ENCODE data around the gene PCGF2. TPM values are rescaled to one million over a fixed set of nuclear protein-coding genes. Genes with fewer than 3 reads are reported as not detected.
A peak's percentile ranks its signal among the peaks of the same experiment; 100 is the strongest.

Gene PCGF2
- total RNA-seq, 2 experiments from 2014 or later: 1.6 to 1.7 TPM

- CTCF ChIA-PET: interaction anchor here (0.7 to 4.3 kb wide), 5 partner anchors 10 to 47 kb away, joined by 3 to 20 read pairs (median 3); no protein-coding TSS in a partner anchor
- intact Hi-C loops (cut with DNase I, micrococcal nuclease): no loop called here
- H3K9me3 Mint-ChIP-seq (ENCODE audit: low read depth): no peaks in the 10 kb centered on the region
- POLR2A ChIA-PET: no interaction called here
- peaks cover 70% of the 10 kb centered on the region for H3K36me3 Mint-ChIP-seq (ENCODE audit: low read depth)
- H3K4me3 Mint-ChIP-seq: no peak overlapping the region
- no peaks in the 10 kb centered on the region for H3K27me3 Mint-ChIP-seq
- ATAC-seq (no peak), DNase-seq (no peak)
- H3K4me1 Mint-ChIP-seq: peaks cover 60% of the 10 kb centered on the region
- H3K27ac Mint-ChIP-seq: no peak overlapping the region
These were observed 31.6 kb downstream of the PCGF2 start for GRCh38 chr17:38716368-38717005.

- intact Hi-C loops (cut with DNase I, micrococcal nuclease): no loop called here
- Mint-ChIP-seq H3K4me1 (peaks cover 63% of the 10 kb centered on the region), H3K27me3 (no peaks in the 10 kb centered on the region), H3K9me3 (ENCODE audit: low read depth) (no peaks in the 10 kb centered on the region), H3K36me3 (ENCODE audit: low read depth) (peaks cover 70% of the 10 kb centered on the region), H3K27ac (peak overlapping the region; percentile 88), H3K4me3 (peak overlapping the region; percentile 36)
- peak; percentile 27 for ATAC-seq
- POLR2A ChIA-PET: interaction anchor here (0.8 kb wide), 1 partner anchor 9 kb away, joined by 4 read pairs; no protein-coding TSS in a partner anchor
- DNase-seq: no peak
- CTCF ChIA-PET: interaction anchor here (0.6 to 4.3 kb wide), 7 partner anchors 14 to 1013 kb away, joined by 3 to 20 read pairs (median 3); partner anchors contain the start of gene PSMB3
These were observed 32.8 kb downstream of the PCGF2 start for GRCh38 chr17:38715216-38715943.

GRCh38 chr17:38713456-38714075, 34.6 kb downstream of the PCGF2 start:
- ATAC-seq (no peak), DNase-seq (no peak)
- Mint-ChIP-seq H3K27me3 (no peaks in the 10 kb centered on the region), H3K9me3 (ENCODE audit: low read depth) (no peaks in the 10 kb centered on the region), H3K27ac (no peak overlapping the region), H3K36me3 (ENCODE audit: low read depth) (peaks cover 73% of the 10 kb centered on the region), H3K4me3 (no peak overlapping the region), H3K4me1 (peaks cover 70% of the 10 kb centered on the region)
- intact Hi-C loops (cut with DNase I, micrococcal nuclease): no loop called here
- CTCF ChIA-PET: interaction anchor here (1.6 kb wide), 1 partner anchor 22 kb away, joined by 7 read pairs; no protein-coding TSS in a partner anchor
- POLR2A ChIA-PET: no interaction called here

- Mint-ChIP-seq H3K27me3 (no peaks in the 10 kb centered on the region), H3K27ac (peak overlapping the region; percentile 77), H3K4me3 (no peak overlapping the region), H3K4me1 (peaks cover 76% of the 10 kb centered on the region), H3K9me3 (ENCODE audit: low read depth) (no peaks in the 10 kb centered on the region), H3K36me3 (ENCODE audit: low read depth) (peaks cover 77% of the 10 kb centered on the region)
- ATAC-seq: no peak
- intact Hi-C loops (cut with DNase I, micrococcal nuclease): no loop called here
- no peak for DNase-seq
- ChIA-PET POLR2A (no interaction called here), CTCF (no interaction called here)
These were observed 35.5 kb downstream of the PCGF2 start for GRCh38 chr17:38712593-38712992.

- CTCF ChIA-PET: interaction anchor here (0.6 kb wide), 1 partner anchor 17 kb away, joined by 3 read pairs; no protein-coding TSS in a partner anchor
- Mint-ChIP-seq H3K27me3 (no peaks in the 10 kb centered on the region), H3K9me3 (ENCODE audit: low read depth) (no peaks in the 10 kb centered on the region), H3K27ac (peak overlapping the region; percentile 77), H3K4me1 (peaks cover 82% of the 10 kb centered on the region), H3K4me3 (no peak overlapping the region), H3K36me3 (ENCODE audit: low read depth) (peaks cover 77% of the 10 kb centered on the region)
- POLR2A ChIA-PET: no interaction called here
- DNase-seq (peak; percentile 35), ATAC-seq (no peak)
- intact Hi-C loops (cut with DNase I, micrococcal nuclease): no loop called here
These were observed 36.2 kb downstream of the PCGF2 start for GRCh38 chr17:38711792-38712571.

- no peaks in the 10 kb centered on the region for H3K27me3 Mint-ChIP-seq
- H3K36me3 Mint-ChIP-seq (ENCODE audit: low read depth): peaks cover 81% of the 10 kb centered on the region
- ATAC-seq (no peak), DNase-seq (no peak)
- peaks cover 85% of the 10 kb centered on the region for H3K4me1 Mint-ChIP-seq
- no peak overlapping the region for H3K4me3 Mint-ChIP-seq
- H3K9me3 Mint-ChIP-seq (ENCODE audit: low read depth): no peaks in the 10 kb centered on the region
- intact Hi-C loops (cut with DNase I, micrococcal nuclease): no loop called here
- peak overlapping the region; percentile 77 for H3K27ac Mint-ChIP-seq
- POLR2A ChIA-PET: interaction anchor here (1.4 kb wide), 1 partner anchor 13 kb away, joined by 4 read pairs; no protein-coding TSS in a partner anchor
- CTCF ChIA-PET: interaction anchor here (1.0 to 1.9 kb wide), 5 partner anchors 8 to 44 kb away, joined by 4 to 10 read pairs (median 5); partner anchors contain the start of gene PSMB3
These were observed 37.2 kb downstream of the PCGF2 start for GRCh38 chr17:38710985-38711384.

GRCh38 chr17:38710604-38710962, 37.6 kb downstream of the PCGF2 start:
- ATAC-seq (no peak), DNase-seq (no peak)
- Mint-ChIP-seq H3K36me3 (ENCODE audit: low read depth) (peaks cover 80% of the 10 kb centered on the region), H3K9me3 (ENCODE audit: low read depth) (no peaks in the 10 kb centered on the region), H3K27ac (peak overlapping the region; percentile 77), H3K4me3 (no peak overlapping the region), H3K4me1 (peaks cover 80% of the 10 kb centered on the region), H3K27me3 (no peaks in the 10 kb centered on the region)
- CTCF ChIA-PET: interaction anchor here (1.0 to 1.9 kb wide), 6 partner anchors 8 to 153 kb away, joined by 4 to 10 read pairs (median 5); partner anchors contain the start of gene PSMB3
- POLR2A ChIA-PET: interaction anchor here (1.4 kb wide), 1 partner anchor 13 kb away, joined by 4 read pairs; no protein-coding TSS in a partner anchor
- intact Hi-C loops (cut with DNase I, micrococcal nuclease): no loop called here

GRCh38 chr17:38709864-38710603, 38.1 kb downstream of the PCGF2 start:
- Mint-ChIP-seq H3K4me1 (peaks cover 75% of the 10 kb centered on the region), H3K9me3 (ENCODE audit: low read depth) (no peaks in the 10 kb centered on the region), H3K27ac (peak overlapping the region; percentile 77), H3K36me3 (ENCODE audit: low read depth) (peaks cover 75% of the 10 kb centered on the region), H3K4me3 (no peak overlapping the region), H3K27me3 (no peaks in the 10 kb centered on the region)
- DNase-seq (no peak), ATAC-seq (no peak)
- intact Hi-C loops (cut with DNase I, micrococcal nuclease): no loop called here
- ChIA-PET POLR2A (interaction anchor here (1.3 to 1.4 kb wide), 2 partner anchors 14 to 19 kb away, joined by 3 to 4 read pairs; no protein-coding TSS in a partner anchor), CTCF (interaction anchor here (1.2 to 1.9 kb wide), 6 partner anchors 9 to 152 kb away, joined by 4 to 10 read pairs (median 5); partner anchors contain the start of gene PSMB3)

- Mint-ChIP-seq H3K27ac (peak overlapping the region; percentile 77), H3K36me3 (ENCODE audit: low read depth) (peaks cover 71% of the 10 kb centered on the region), H3K4me3 (no peak overlapping the region), H3K27me3 (no peaks in the 10 kb centered on the region), H3K4me1 (peaks cover 67% of the 10 kb centered on the region), H3K9me3 (ENCODE audit: low read depth) (no peaks in the 10 kb centered on the region)
- ChIA-PET POLR2A (interaction anchor here (0.6 to 1.4 kb wide), 3 partner anchors 15 to 22 kb away, joined by 3 to 4 read pairs (median 3); no protein-coding TSS in a partner anchor), CTCF (interaction anchor here (1.2 to 2.4 kb wide), 5 partner anchors 10 to 151 kb away, joined by 4 to 10 read pairs (median 5); no protein-coding TSS in a partner anchor)
- no peak for DNase-seq
- ATAC-seq: no peak
- intact Hi-C loops (cut with DNase I, micrococcal nuclease): no loop called here
These were observed 38.9 kb downstream of the PCGF2 start for GRCh38 chr17:38709104-38709820.
